HCT116 (cell line): ENCODE measurements around the gene SLC44A3. TPM values are rescaled to one million over a fixed set of nuclear protein-coding genes. Genes with fewer than 3 reads are reported as not detected.

Source experiments
- ATAC-seq: fragments of 200-7000 bp; cut with Tn5 transposase; 2 replicates; pipeline ENCODE4 v1.9.1; 2020; ENCODE audit warnings: mild to moderate bottlenecking, moderate library complexity
- BruUV-seq: library from RNA; stranded (reverse); fragments of 400-500 nt; replicated peaks from 2 replicates; lab custom pipeline; 2021; lab: Mats Ljungman, UMichigan
- CTCF ChIA-PET: fragments of 300-600 bp; sonication (Branson Sonifier 250); formaldehyde crosslinking; loops from one replicate; lab custom pipeline; 2021; ENCODE audit warnings: antibody characterized with exemption; lab: Charles Lee
- POLR2A ChIA-PET: fragments of 300-600, 350-600 bp; sonication (Branson Sonifier 250); formaldehyde crosslinking; loops from one replicate; lab custom pipeline; 2021; ENCODE audit warnings: antibody characterized with exemption; lab: Charles Lee
- RAD21 ChIA-PET, 2 experiments: fragments of 300-600 bp; sonication (Branson Sonifier 250); formaldehyde crosslinking; loops; one replicate each; lab custom pipeline; 2023; ENCODE audit warnings: low total read pairs in 2 of 2; ENCODE audit not compliant: uncharacterized antibody in 2 of 2, unreplicated experiment in 2 of 2, low non-redundant PET in 1 of 2; lab: Charles Lee
- DNase-seq: peaks from one replicate; pipeline ENCODE4 v3.0.0-alpha.2; 2010; ENCODE audit warnings: low read depth, low spot score
- H2AFZ ChIP-seq: fragments of 200-600 bp; shearing (Covaris generic), sonication (generic); 2 replicates; pipeline ENCODE4 v1.6.1; 2017; ENCODE audit warnings: low read depth, mixed run types, mixed read lengths, antibody characterized with exemption, low read length; ENCODE audit not compliant: poor library complexity, severe bottlenecking
- H3K27ac ChIP-seq: 2 replicates; pipeline ENCODE4 v1.5.1; 2012; ENCODE audit warnings: low read depth, low read length
- H3K27me3 ChIP-seq: fragments of 200-600 bp; sonication (generic); 2 replicates; pipeline ENCODE4 v1.6.1; 2016; ENCODE audit warnings: mixed run types, low read length, mixed read lengths; ENCODE audit not compliant: insufficient read depth
- H3K36me3 ChIP-seq, 2 experiments: fragments of 200-500 bp in 1 of 2; fragments of 200-600 bp in 1 of 2; sonication (Bioruptor generic) in 1 of 2; sonication (generic) in 1 of 2; 2 replicates each; pipeline versions ENCODE4 v1.5.1 to v1.6.1; 2014 to 2016; ENCODE audit warnings: low read length in 2 of 2, inconsistent platforms in 1 of 2, mixed read lengths in 1 of 2, mixed run types in 1 of 2; ENCODE audit not compliant: insufficient read depth in 2 of 2, control insufficient read depth in 1 of 2
- H3K4me1 ChIP-seq, 2 experiments: fragments of 200-600 bp in 1 of 2; sonication (generic) in 1 of 2; 2 replicates each; pipeline versions ENCODE4 v1.5.1 to v1.6.1; 2012 to 2017; ENCODE audit warnings: low read length in 2 of 2, inconsistent platforms in 1 of 2, mild to moderate bottlenecking in 1 of 2, mixed read lengths in 1 of 2, mixed run types in 1 of 2, moderate library complexity in 1 of 2; ENCODE audit not compliant: insufficient read depth in 2 of 2, control insufficient read depth in 1 of 2
- H3K4me2 ChIP-seq: fragments of 200-600 bp; sonication (generic); 2 replicates; pipeline ENCODE4 v1.6.1; 2017; ENCODE audit warnings: mixed run types, low read length, mixed read lengths
- H3K4me3 ChIP-seq, 2 experiments: fragments of 200-600 bp in 1 of 2; sonication (generic) in 1 of 2; replicated peaks in 1 of 2; 2 replicates each; pipeline ENCODE4 v1.5.1; 2011 to 2016; ENCODE audit warnings: low read length in 2 of 2, control low read depth in 1 of 2, low read depth in 1 of 2, mild to moderate bottlenecking in 1 of 2, mixed read lengths in 1 of 2, mixed run types in 1 of 2
- H3K79me2 ChIP-seq: fragments of 200-600 bp; sonication (generic); 2 replicates; pipeline ENCODE4 v1.6.1; 2017; ENCODE audit warnings: mild to moderate bottlenecking, mixed run types, low read length, moderate library complexity, mixed read lengths; ENCODE audit not compliant: insufficient read depth
- H3K9ac ChIP-seq: fragments of 200-600 bp; sonication (generic); 2 replicates; pipeline ENCODE4 v1.6.1; 2016; ENCODE audit warnings: low read length, mixed read lengths
- H3K9me2 ChIP-seq: fragments of 200-600 bp; sonication (generic), shearing (Covaris generic); 2 replicates; pipeline ENCODE4 v1.6.1; 2017; ENCODE audit warnings: mixed run types, mild to moderate bottlenecking, moderate library complexity; ENCODE audit not compliant: insufficient read depth
- H3K9me3 ChIP-seq, 2 experiments: fragments of 200-500 bp in 1 of 2; fragments of 200-600 bp in 1 of 2; sonication (Bioruptor generic) in 1 of 2; sonication (generic) in 1 of 2; 2 replicates each; pipeline ENCODE4 v1.6.1; 2014 to 2017; ENCODE audit warnings: low read length in 2 of 2, mixed read lengths in 2 of 2, inconsistent platforms in 1 of 2, low read depth in 1 of 2, mild to moderate bottlenecking in 1 of 2, mixed run types in 1 of 2, moderate library complexity in 1 of 2; ENCODE audit not compliant: control insufficient read depth in 1 of 2, insufficient read depth in 1 of 2
- H4K20me1 ChIP-seq: fragments of 200-600 bp; sonication (generic), shearing (Covaris generic); 2 replicates; pipeline ENCODE4 v1.6.1; 2017; ENCODE audit warnings: mixed run types, mild to moderate bottlenecking, moderate library complexity; ENCODE audit not compliant: insufficient read depth
- CBX3 ChIP-seq: IDR thresholded peaks from 2 replicates; pipeline ENCODE4 v1.6.1; 2012; ENCODE audit warnings: low read depth
- EGR1 ChIP-seq: IDR thresholded peaks from 2 replicates; pipeline ENCODE4 v1.6.1; 2012; ENCODE audit warnings: low read depth
- ELF1 ChIP-seq: IDR thresholded peaks from 2 replicates; pipeline ENCODE4 v1.6.1; 2012; ENCODE audit warnings: low read depth, borderline replicate concordance
- EZH2 ChIP-seq: fragments of 200-600 bp; sonication (generic); IDR thresholded peaks from 2 replicates; pipeline ENCODE4 v1.6.1; 2017; ENCODE audit warnings: antibody characterized with exemption, mixed run types
- EZH2phosphoT487 ChIP-seq: fragments of 200-600 bp; IDR thresholded peaks from 2 replicates; pipeline ENCODE4 v1.6.1; 2018; ENCODE audit warnings: antibody characterized with exemption, borderline replicate concordance
- FOSL1 ChIP-seq: IDR thresholded peaks from 2 replicates; pipeline ENCODE4 v1.6.1; 2012; ENCODE audit warnings: low read depth
- JUND ChIP-seq: IDR thresholded peaks from 2 replicates; pipeline ENCODE4 v1.6.1; 2012
- POLR2A ChIP-seq: IDR thresholded peaks from 2 replicates; pipeline ENCODE4 v1.7.0; 2011; ENCODE audit warnings: borderline replicate concordance; ENCODE audit not compliant: insufficient read depth, insufficient read length; ENCODE audit errors: extremely low read depth
- POLR2AphosphoS5 ChIP-seq: IDR thresholded peaks from 2 replicates; pipeline ENCODE4 v1.6.1; 2011; ENCODE audit warnings: mild to moderate bottlenecking, low read depth, low read length, moderate library complexity
- RAD21 ChIP-seq: IDR thresholded peaks from 2 replicates; pipeline ENCODE4 v1.6.1; 2012; ENCODE audit warnings: low read depth, mild to moderate bottlenecking
- SIN3A ChIP-seq: IDR thresholded peaks from 2 replicates; pipeline ENCODE4 v1.6.1; 2012; ENCODE audit warnings: low read depth
- SP1 ChIP-seq: IDR thresholded peaks from 2 replicates; pipeline ENCODE4 v1.6.1; 2012; ENCODE audit warnings: low read depth
- SRF ChIP-seq: IDR thresholded peaks from 2 replicates; pipeline ENCODE4 v1.6.1; 2012; ENCODE audit warnings: low read depth
- TCF7L2 ChIP-seq: IDR thresholded peaks from 2 replicates; pipeline ENCODE4 v1.7.0; 2011; ENCODE audit warnings: borderline replicate concordance, inconsistent platforms; ENCODE audit not compliant: insufficient read depth, insufficient read length; ENCODE audit errors: extremely low read depth
- YY1 ChIP-seq: IDR thresholded peaks from 2 replicates; pipeline ENCODE4 v1.6.1; 2011; ENCODE audit warnings: low read length, low read depth, moderate library complexity, mild to moderate bottlenecking; ENCODE audit not compliant: insufficient replicate concordance; ENCODE audit errors: extremely low read depth
- ZFX ChIP-seq: fragments of 450-650 bp; IDR thresholded peaks from 2 replicates; pipeline ENCODE4 v1.6.1; 2017
- ZNF274 ChIP-seq: fragments of 200-500 bp; sonication (Bioruptor generic); IDR thresholded peaks from 2 replicates; pipeline ENCODE4 v1.6.1; 2014; ENCODE audit warnings: mild to moderate bottlenecking, low read depth, low read length, inconsistent platforms
- intact Hi-C: fragments of 100-400 bp; cut with micrococcal nuclease; formaldehyde crosslinking; loops from 2 replicates; pipeline ENCODE4 v1.10.0; 2022
- total RNA-seq: library from RNA; stranded (reverse); gene quantifications from one replicate; pipeline ENCODE4 v1.2.1, GENCODE V29; 2021; ENCODE audit not compliant: unreplicated experiment
- TF ChIP-seq, protein P1 (sequence below), 3 experiments: fragments of 200-600 bp in 1 of 3; sonication (generic) in 1 of 3; IDR thresholded peaks in 2 of 3; conservative IDR thresholded peaks in 1 of 3; 2 replicates each; pipeline ENCODE4 v1.5.1; 2012 to 2017; ENCODE audit warnings: low read depth in 2 of 3, low read length in 2 of 3, antibody characterized with exemption in 1 of 3, borderline replicate concordance in 1 of 3, control low read depth in 1 of 3, mild to moderate bottlenecking in 1 of 3, mixed read lengths in 1 of 3, mixed run types in 1 of 3, moderate library complexity in 1 of 3; ENCODE audit not compliant: insufficient read depth in 1 of 3
- TF ChIP-seq, protein P2 (sequence below): IDR thresholded peaks from 2 replicates; pipeline ENCODE4 v1.6.1; 2012
- TF ChIP-seq, protein P3 (sequence below): IDR thresholded peaks from 2 replicates; pipeline ENCODE4 v1.6.1; 2012; ENCODE audit warnings: low read depth

Gene SLC44A3
- total RNA-seq, 1 experiment from 2014 or later = 9.6 TPM

DNA sequence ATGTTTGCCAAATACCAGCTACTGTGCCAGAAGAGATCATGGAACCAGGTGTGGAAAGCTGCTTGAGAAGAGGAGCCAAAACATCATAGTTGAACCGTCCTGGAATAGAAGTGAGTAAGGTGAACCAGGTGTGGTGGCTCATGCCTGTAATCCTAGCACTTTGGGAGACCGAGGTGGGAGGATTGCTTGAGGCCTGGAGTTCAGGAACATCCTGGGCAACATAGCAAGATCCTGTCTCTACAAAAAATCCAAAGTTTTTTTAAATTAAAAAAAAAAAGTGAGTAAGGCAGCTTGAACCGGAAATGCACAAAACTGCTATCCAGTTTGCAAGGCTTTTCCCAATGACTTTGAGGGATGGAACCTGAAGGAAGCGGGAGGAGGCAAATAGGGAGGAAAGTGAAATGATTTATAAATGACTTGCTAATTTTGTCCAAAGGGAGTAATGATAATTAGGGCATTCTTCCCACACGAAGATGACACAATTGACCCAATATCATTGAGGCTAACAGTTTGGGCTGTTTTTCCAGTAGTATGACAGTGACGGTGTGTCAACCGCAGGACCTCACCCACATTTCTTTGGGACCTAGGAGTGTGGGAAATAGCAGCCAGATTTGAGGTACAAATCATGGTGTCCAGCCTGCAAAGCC, 108.3 kb downstream of the SLC44A3 start:
- H3K9me2 ChIP-seq = no peaks in the 10 kb centered on the region
- no peak overlapping the region for H3K27ac ChIP-seq
- H3K4me3 ChIP-seq = no peak overlapping the region
- BruUV-seq = no TSS peak
- ChIA-PET CTCF (interaction anchor here (0.6 to 2.5 kb wide), 3 partner anchors 16 to 115 kb away, joined by 3 to 11 read pairs (median 3); no protein-coding TSS in a partner anchor), RAD21 (interaction anchor here in 1 of 2 experiments (0.6 kb wide), 1 partner anchor 113 kb away, joined by 4 read pairs; no protein-coding TSS in a partner anchor), POLR2A (no interaction called here)
- peaks cover 5% of the 10 kb centered on the region; the same call in 1 of the 2 replicates for H4K20me1 ChIP-seq
- TF ChIP-seq EGR1 (no peak), FOSL1 (no peak), ELF1 (no peak), CBX3 (no peak), SP1 (no peak), YY1 (no peak), JUND (no peak), RAD21 (no peak), SIN3A (no peak), SRF (no peak), ZFX (no peak), ZNF274 (no peak), EZH2 (no peak), POLR2AphosphoS5 (no peak), POLR2A (no peak), EZH2phosphoT487 (no peak), TCF7L2 (no peak)
- TF ChIP-seq, protein P1, sequence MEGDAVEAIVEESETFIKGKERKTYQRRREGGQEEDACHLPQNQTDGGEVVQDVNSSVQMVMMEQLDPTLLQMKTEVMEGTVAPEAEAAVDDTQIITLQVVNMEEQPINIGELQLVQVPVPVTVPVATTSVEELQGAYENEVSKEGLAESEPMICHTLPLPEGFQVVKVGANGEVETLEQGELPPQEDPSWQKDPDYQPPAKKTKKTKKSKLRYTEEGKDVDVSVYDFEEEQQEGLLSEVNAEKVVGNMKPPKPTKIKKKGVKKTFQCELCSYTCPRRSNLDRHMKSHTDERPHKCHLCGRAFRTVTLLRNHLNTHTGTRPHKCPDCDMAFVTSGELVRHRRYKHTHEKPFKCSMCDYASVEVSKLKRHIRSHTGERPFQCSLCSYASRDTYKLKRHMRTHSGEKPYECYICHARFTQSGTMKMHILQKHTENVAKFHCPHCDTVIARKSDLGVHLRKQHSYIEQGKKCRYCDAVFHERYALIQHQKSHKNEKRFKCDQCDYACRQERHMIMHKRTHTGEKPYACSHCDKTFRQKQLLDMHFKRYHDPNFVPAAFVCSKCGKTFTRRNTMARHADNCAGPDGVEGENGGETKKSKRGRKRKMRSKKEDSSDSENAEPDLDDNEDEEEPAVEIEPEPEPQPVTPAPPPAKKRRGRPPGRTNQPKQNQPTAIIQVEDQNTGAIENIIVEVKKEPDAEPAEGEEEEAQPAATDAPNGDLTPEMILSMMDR (IDR thresholded peaks at IDR 0.05 in 2 of 3, conservative IDR thresholded peaks at IDR 0.05 in 1 of 3; ENCODE audit: borderline replicate concordance in 1 of 3, insufficient read depth in 1 of 3, low read depth in 2 of 3, low read length in 2 of 3) = no peak
- TF ChIP-seq, protein P2, sequence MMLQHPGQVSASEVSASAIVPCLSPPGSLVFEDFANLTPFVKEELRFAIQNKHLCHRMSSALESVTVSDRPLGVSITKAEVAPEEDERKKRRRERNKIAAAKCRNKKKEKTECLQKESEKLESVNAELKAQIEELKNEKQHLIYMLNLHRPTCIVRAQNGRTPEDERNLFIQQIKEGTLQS = no peak
- TF ChIP-seq, protein P3, sequence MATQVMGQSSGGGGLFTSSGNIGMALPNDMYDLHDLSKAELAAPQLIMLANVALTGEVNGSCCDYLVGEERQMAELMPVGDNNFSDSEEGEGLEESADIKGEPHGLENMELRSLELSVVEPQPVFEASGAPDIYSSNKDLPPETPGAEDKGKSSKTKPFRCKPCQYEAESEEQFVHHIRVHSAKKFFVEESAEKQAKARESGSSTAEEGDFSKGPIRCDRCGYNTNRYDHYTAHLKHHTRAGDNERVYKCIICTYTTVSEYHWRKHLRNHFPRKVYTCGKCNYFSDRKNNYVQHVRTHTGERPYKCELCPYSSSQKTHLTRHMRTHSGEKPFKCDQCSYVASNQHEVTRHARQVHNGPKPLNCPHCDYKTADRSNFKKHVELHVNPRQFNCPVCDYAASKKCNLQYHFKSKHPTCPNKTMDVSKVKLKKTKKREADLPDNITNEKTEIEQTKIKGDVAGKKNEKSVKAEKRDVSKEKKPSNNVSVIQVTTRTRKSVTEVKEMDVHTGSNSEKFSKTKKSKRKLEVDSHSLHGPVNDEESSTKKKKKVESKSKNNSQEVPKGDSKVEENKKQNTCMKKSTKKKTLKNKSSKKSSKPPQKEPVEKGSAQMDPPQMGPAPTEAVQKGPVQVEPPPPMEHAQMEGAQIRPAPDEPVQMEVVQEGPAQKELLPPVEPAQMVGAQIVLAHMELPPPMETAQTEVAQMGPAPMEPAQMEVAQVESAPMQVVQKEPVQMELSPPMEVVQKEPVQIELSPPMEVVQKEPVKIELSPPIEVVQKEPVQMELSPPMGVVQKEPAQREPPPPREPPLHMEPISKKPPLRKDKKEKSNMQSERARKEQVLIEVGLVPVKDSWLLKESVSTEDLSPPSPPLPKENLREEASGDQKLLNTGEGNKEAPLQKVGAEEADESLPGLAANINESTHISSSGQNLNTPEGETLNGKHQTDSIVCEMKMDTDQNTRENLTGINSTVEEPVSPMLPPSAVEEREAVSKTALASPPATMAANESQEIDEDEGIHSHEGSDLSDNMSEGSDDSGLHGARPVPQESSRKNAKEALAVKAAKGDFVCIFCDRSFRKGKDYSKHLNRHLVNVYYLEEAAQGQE = no peak
- intact Hi-C loops = no loop called here
- H3K79me2 ChIP-seq = peaks cover 32% of the 10 kb centered on the region
- no peak for DNase-seq
- H3K9me3 ChIP-seq = no peaks in the 10 kb centered on the region
- peaks cover 11 to 34% of the 10 kb centered on the region in 2 experiments; a peak in 3 of 4 replicates for H3K4me1 ChIP-seq
- H2AFZ ChIP-seq = no peak overlapping the region
- no peak overlapping the region for H3K4me2 ChIP-seq
- H3K9ac ChIP-seq = no peak overlapping the region
- no peak for ATAC-seq
- 0 out of 4 replicates have a peak, but pooled peaks cover 0 to 3% of the 10 kb centered on the region in 2 experiments for H3K36me3 ChIP-seq
- H3K27me3 ChIP-seq = no peaks in the 10 kb centered on the region
